GM18511 (cell line): ENCODE measurements around the gene ILKAP.

Source experiments
- ATAC-seq: cut with Tn5 transposase; IDR thresholded peaks from one replicate; pipeline ENCODE4 v1.9.1; 2021; ENCODE audit warnings: mild to moderate bottlenecking, moderate library complexity; ENCODE audit not compliant: unreplicated experiment

Gene ILKAP

GRCh38 chr2:238203094-238203972 is at the start of gene ILKAP:
TSS of gene ILKAP (minus strand) at chr2:238203695. CDS start at chr2:238203553, 142 bp downstream.
- ATAC-seq: peak; percentile 97

- no peak for ATAC-seq
These were observed 49.5 kb upstream of the ILKAP start for GRCh38 chr2:238252766-238253630.

GRCh38 chr2:238251986-238252385 is 48.5 kb upstream of the ILKAP start:
- no peak for ATAC-seq

GRCh38 chr2:238251331-238251730 is 47.8 kb upstream of the ILKAP start:
- no peak for ATAC-seq

GRCh38 chr2:238250896-238251295 is 47.4 kb upstream of the ILKAP start:
- ATAC-seq: no peak

GRCh38 chr2:238247841-238248453 is 44.5 kb upstream of the ILKAP start:
- no peak for ATAC-seq

GRCh38 chr2:238247002-238247822 is 43.7 kb upstream of the ILKAP start:
- ATAC-seq: no peak

GRCh38 chr2:238244151-238244550 is 40.7 kb upstream of the ILKAP start:
- ATAC-seq: no peak

GRCh38 chr2:238243496-238244076 is 40.1 kb upstream of the ILKAP start:
- ATAC-seq: no peak

- no peak for ATAC-seq
These were observed 39.4 kb upstream of the ILKAP start for GRCh38 chr2:238242731-238243495.

- no peak for ATAC-seq
These were observed 38.5 kb upstream of the ILKAP start for GRCh38 chr2:238241970-238242369.

- no peak for ATAC-seq
These were observed 37.5 kb upstream of the ILKAP start for GRCh38 chr2:238240757-238241711.

- ATAC-seq: peak; percentile 86
These were observed 36.6 kb upstream of the ILKAP start, which contains the start of gene HES6 for GRCh38 chr2:238239863-238240756. TSS of gene HES6 (minus strand) at chr2:238240038. CDS start at chr2:238239905, 133 bp downstream.

GRCh38 chr2:238239543-238239862 is 36.0 kb upstream of the ILKAP start:
- ATAC-seq: peak; percentile 23

GRCh38 chr2:238238766-238239542 is 35.5 kb upstream of the ILKAP start:
- ATAC-seq: no peak

- no peak for ATAC-seq
These were observed 34.8 kb upstream of the ILKAP start for GRCh38 chr2:238238311-238238765.
